Keratinocyte (primary cell): ENCODE data around the gene ADISSP. TPM values are rescaled to one million over a fixed set of nuclear protein-coding genes. Genes with fewer than 3 reads are reported as not detected.

ENCODE experiments used
- DNase-seq: peaks from one replicate; pipeline ENCODE4 v3.0.0-alpha.2; 2011; ENCODE audit warnings: low read depth, missing footprints, low spot score
- FAIRE-seq: peaks from 2 replicates; lab custom pipeline; 2011; peaks lifted over from hg19 to GRCh38; lab: Jason Lieb, UNC
- H2AFZ ChIP-seq: 2 replicates; pipeline ENCODE4 v1.6.0; 2012; ENCODE audit warnings: low read length, control low read depth, inconsistent platforms; ENCODE audit not compliant: control insufficient read depth
- H3K27ac ChIP-seq: 2 replicates; pipeline ENCODE4 v1.5.1; 2011; ENCODE audit warnings: low read length; ENCODE audit not compliant: control insufficient read depth, insufficient read depth
- H3K27me3 ChIP-seq: 3 replicates; pipeline ENCODE4 v1.6.0; 2011; ENCODE audit warnings: low read length; ENCODE audit not compliant: control insufficient read depth, insufficient read depth; ENCODE audit errors: extremely low read depth
- H3K36me3 ChIP-seq, 2 experiments: 2 replicates in 1 of 2; 3 replicates in 1 of 2; pipeline ENCODE4 v1.5.1; 2011; ENCODE audit warnings: low read length in 2 of 2, mild to moderate bottlenecking in 1 of 2; ENCODE audit not compliant: control insufficient read depth in 2 of 2, insufficient read depth in 2 of 2; ENCODE audit errors: extremely low read depth in 1 of 2
- H3K4me1 ChIP-seq: 3 replicates; pipeline ENCODE4 v1.5.1; 2011; ENCODE audit warnings: low read length; ENCODE audit not compliant: control insufficient read depth, insufficient read depth; ENCODE audit errors: extremely low read depth
- H3K4me2 ChIP-seq: 3 replicates; pipeline ENCODE4 v1.6.0; 2011; ENCODE audit warnings: low read depth, low read length; ENCODE audit not compliant: control insufficient read depth, insufficient read depth; ENCODE audit errors: extremely low read depth
- H3K4me3 ChIP-seq, 3 experiments: fragments of 200-600 bp in 1 of 3; sonication (generic) in 1 of 3; 2 replicates in 2 of 3; 3 replicates in 1 of 3; pipeline ENCODE4 v1.5.1; 2011 to 2016; ENCODE audit warnings: low read length in 3 of 3, mild to moderate bottlenecking in 3 of 3, control low read depth in 2 of 3, inconsistent platforms in 1 of 3, low read depth in 1 of 3, mixed read lengths in 1 of 3, mixed run types in 1 of 3, moderate library complexity in 1 of 3; ENCODE audit not compliant: control insufficient read depth in 2 of 3, insufficient read depth in 2 of 3; ENCODE audit errors: extremely low read depth in 1 of 3
- H3K79me2 ChIP-seq: 2 replicates; pipeline ENCODE4 v1.6.0; 2012; ENCODE audit warnings: low read length; ENCODE audit not compliant: control insufficient read depth, insufficient read depth
- H3K9ac ChIP-seq: 3 replicates; pipeline ENCODE4 v1.6.0; 2011; ENCODE audit warnings: low read length; ENCODE audit not compliant: control insufficient read depth, insufficient read depth; ENCODE audit errors: extremely low read depth
- H3K9me1 ChIP-seq: 3 replicates; pipeline ENCODE4 v1.6.0; 2011; ENCODE audit warnings: low read length; ENCODE audit not compliant: control insufficient read depth, insufficient read depth; ENCODE audit errors: extremely low read depth
- H3K9me3 ChIP-seq: 2 replicates; pipeline ENCODE4 v1.5.1; 2012; ENCODE audit warnings: low read depth, low read length; ENCODE audit not compliant: control insufficient read depth
- H4K20me1 ChIP-seq: 3 replicates; pipeline ENCODE4 v1.6.0; 2011; ENCODE audit warnings: low read length; ENCODE audit not compliant: control insufficient read depth, insufficient read depth; ENCODE audit errors: extremely low read depth
- EZH2 ChIP-seq: IDR thresholded peaks from one replicate; pipeline ENCODE4 v1.6.1; 2012; ENCODE audit warnings: inconsistent platforms, mild to moderate bottlenecking, low read length, moderate library complexity
- dilution Hi-C: fragments of 300-500 bp; cut with MboI; formaldehyde crosslinking; loops from one replicate; pipeline ENCODE4 v1.7.0; 2020; ENCODE audit warnings: low sequenced_read_pairs; ENCODE audit not compliant: extremely low pct_ligation_motif_present
- polyA plus RNA-seq, 5 experiments: library from polyadenylated mRNA; depleted of rRNA in 3 of 5; stranded (reverse) in 3 of 5; stranded (forward) in 1 of 5; unstranded in 1 of 5; fragments of >200 nt; gene quantifications; 1 replicate in 1 of 5; 2 replicates in 3 of 5; 3 replicates in 1 of 5; pipeline versions ENCODE4 v1.2.1 to v1.2.3, GENCODE V29; 2011 to 2012; ENCODE audit warnings: missing spikeins in 2 of 5, low read depth in 1 of 5, low replicate concordance in 1 of 5
- TF ChIP-seq, protein P1 (sequence below), 3 experiments: IDR thresholded peaks in 1 of 3; conservative IDR thresholded peaks in 1 of 3; optimal IDR thresholded peaks in 1 of 3; 2 replicates in 2 of 3; 3 replicates in 1 of 3; pipeline versions ENCODE3 to v1.5.1; 2011; ENCODE audit warnings: low read length in 3 of 3, mild to moderate bottlenecking in 3 of 3, moderate library complexity in 2 of 3, control low read depth in 1 of 3, inconsistent platforms in 1 of 3; ENCODE audit not compliant: insufficient read depth in 2 of 3; ENCODE audit errors: extremely low read depth in 1 of 3

Gene ADISSP
- polyA plus RNA-seq, 1 donor (not counting 4 experiments of a cell fraction or from before 2014, with no cell fraction given): 28.2 TPM

DNA sequence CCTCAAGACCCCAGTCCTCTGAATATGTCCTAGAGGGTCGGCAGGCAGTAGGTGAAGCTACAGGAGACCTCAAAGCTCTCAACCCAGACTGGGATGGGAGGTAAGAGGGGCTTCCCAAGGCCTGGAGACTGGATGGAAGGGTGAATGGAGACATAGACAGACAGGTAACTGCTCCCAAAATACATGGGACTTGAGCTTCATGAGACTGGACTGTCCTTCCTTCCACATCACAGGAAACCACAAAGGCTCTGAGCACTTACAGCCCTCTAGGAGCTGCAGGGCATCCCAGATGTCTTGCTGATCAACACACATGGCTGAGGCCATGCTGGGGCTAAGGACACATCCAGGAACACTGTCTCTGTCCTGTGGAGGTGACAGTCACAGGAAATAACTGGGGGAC, 23.5 kb downstream of the ADISSP start:
- Histone ChIP-seq H3K4me3 (no peak overlapping the region), H3K9me3 (no peaks in the 10 kb centered on the region), H3K9ac (no peak overlapping the region), H4K20me1 (no peaks in the 10 kb centered on the region), H3K79me2 (no peaks in the 10 kb centered on the region), H3K4me2 (no peak overlapping the region), H2AFZ (no peak overlapping the region), H3K9me1 (no peaks in the 10 kb centered on the region), H3K27me3 (peaks cover 21% of the 10 kb centered on the region), H3K4me1 (no peaks in the 10 kb centered on the region), H3K27ac (no peak overlapping the region), H3K36me3 (no peaks in the 10 kb centered on the region)
- DNase-seq (no peak), FAIRE-seq (no peak)
- no peak for TF ChIP-seq EZH2
- TF ChIP-seq, protein P1, sequence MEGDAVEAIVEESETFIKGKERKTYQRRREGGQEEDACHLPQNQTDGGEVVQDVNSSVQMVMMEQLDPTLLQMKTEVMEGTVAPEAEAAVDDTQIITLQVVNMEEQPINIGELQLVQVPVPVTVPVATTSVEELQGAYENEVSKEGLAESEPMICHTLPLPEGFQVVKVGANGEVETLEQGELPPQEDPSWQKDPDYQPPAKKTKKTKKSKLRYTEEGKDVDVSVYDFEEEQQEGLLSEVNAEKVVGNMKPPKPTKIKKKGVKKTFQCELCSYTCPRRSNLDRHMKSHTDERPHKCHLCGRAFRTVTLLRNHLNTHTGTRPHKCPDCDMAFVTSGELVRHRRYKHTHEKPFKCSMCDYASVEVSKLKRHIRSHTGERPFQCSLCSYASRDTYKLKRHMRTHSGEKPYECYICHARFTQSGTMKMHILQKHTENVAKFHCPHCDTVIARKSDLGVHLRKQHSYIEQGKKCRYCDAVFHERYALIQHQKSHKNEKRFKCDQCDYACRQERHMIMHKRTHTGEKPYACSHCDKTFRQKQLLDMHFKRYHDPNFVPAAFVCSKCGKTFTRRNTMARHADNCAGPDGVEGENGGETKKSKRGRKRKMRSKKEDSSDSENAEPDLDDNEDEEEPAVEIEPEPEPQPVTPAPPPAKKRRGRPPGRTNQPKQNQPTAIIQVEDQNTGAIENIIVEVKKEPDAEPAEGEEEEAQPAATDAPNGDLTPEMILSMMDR (optimal IDR thresholded peaks at IDR 0.05 in 1 of 3, IDR thresholded peaks at IDR 0.05 in 1 of 3, conservative IDR thresholded peaks at IDR 0.05 in 1 of 3; ENCODE audit: extremely low read depth in 1 of 3, insufficient read depth in 2 of 3, low read length in 3 of 3): no peak
- dilution Hi-C loops: no loop called here

- Histone ChIP-seq H4K20me1 (no peaks in the 10 kb centered on the region), H3K4me1 (no peaks in the 10 kb centered on the region), H3K36me3 (no peaks in the 10 kb centered on the region), H3K4me2 (no peak overlapping the region), H2AFZ (no peak overlapping the region), H3K79me2 (no peaks in the 10 kb centered on the region), H3K27ac (no peak overlapping the region), H3K9ac (no peak overlapping the region), H3K9me3 (no peaks in the 10 kb centered on the region), H3K9me1 (no peaks in the 10 kb centered on the region), H3K27me3 (peaks cover 13% of the 10 kb centered on the region), H3K4me3 (no peak overlapping the region)
- no peak for DNase-seq
- no peak for FAIRE-seq
- dilution Hi-C loops: no loop called here
- no peak for TF ChIP-seq EZH2
- TF ChIP-seq, protein P1 (optimal IDR thresholded peaks at IDR 0.05 in 1 of 3, IDR thresholded peaks at IDR 0.05 in 1 of 3, conservative IDR thresholded peaks at IDR 0.05 in 1 of 3; ENCODE audit: extremely low read depth in 1 of 3, insufficient read depth in 2 of 3, low read length in 3 of 3): no peak
Observed at GRCh38 chr20:3743251-3743650, 24.3 kb downstream of the ADISSP start.
